ENCODE data around the gene TCEA3.

TCEA3 gene

DNA sequence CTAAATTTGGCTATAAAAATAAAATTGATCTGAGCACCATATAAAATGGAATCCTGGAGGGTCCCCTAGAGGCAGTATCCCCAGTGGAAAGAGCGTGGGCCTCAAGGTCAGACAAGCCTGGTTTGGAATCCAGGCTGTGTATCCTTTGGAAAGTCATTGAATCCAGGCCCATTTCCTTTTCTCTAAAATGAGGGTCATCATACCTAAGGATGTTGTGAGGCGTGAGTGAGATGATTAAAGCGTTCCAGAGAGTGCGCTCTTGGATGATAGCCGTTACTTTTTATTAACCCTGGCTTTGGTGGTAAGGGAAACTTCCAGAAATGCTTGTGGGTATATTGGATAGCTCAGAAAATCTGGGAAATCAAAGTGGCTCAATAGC is 54.2 kb downstream of the TCEA3 start:
- TF ChIP-seq, protein P1, sequence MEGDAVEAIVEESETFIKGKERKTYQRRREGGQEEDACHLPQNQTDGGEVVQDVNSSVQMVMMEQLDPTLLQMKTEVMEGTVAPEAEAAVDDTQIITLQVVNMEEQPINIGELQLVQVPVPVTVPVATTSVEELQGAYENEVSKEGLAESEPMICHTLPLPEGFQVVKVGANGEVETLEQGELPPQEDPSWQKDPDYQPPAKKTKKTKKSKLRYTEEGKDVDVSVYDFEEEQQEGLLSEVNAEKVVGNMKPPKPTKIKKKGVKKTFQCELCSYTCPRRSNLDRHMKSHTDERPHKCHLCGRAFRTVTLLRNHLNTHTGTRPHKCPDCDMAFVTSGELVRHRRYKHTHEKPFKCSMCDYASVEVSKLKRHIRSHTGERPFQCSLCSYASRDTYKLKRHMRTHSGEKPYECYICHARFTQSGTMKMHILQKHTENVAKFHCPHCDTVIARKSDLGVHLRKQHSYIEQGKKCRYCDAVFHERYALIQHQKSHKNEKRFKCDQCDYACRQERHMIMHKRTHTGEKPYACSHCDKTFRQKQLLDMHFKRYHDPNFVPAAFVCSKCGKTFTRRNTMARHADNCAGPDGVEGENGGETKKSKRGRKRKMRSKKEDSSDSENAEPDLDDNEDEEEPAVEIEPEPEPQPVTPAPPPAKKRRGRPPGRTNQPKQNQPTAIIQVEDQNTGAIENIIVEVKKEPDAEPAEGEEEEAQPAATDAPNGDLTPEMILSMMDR (IDR thresholded peaks at IDR 0.05; ENCODE audit: extremely low read depth, missing control alignments): no peak
- DNase-seq (ENCODE audit: low spot score): no peak

DNA sequence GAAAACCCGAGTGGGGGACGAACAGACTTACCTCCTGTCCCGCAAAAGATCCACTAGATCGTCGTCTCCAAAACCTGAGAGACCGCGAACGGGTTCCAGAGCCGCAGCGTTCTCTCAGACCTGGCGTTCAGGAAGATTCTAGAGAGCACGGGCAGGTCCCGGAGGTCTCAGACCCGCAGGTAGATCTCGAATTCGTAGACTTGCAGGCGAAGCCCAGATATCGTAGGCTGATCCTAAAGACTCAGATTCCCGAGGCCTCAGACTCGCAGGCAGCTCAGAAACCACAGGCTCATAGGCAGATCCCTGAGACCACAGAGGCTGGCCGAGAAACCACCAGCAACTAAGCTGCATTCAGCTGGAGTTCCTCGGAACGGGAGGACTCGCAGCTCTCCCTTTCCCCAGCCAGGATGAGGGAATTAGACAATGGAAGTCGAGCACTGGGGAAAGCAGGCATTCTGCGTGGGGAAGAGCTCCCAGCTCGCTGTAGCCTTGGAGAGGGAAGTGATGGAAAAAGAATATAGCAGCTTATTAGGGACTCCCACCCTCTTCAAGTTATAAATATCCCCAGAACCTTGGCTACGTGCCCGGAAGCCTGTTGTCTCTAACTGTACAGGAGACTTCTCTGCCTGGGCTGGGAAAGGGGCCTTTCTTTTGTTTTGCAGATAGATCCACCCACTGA is 55.1 kb downstream of the TCEA3 start, which contains the start of gene ZNF436:
Gene ZNF436 (minus strand): TSS at position 502 of the 679 bp plus-strand sequence. CDS start 1,831 bp downstream, outside the sequence.
- DNase-seq (ENCODE audit: low spot score): peak; percentile 32

DNA sequence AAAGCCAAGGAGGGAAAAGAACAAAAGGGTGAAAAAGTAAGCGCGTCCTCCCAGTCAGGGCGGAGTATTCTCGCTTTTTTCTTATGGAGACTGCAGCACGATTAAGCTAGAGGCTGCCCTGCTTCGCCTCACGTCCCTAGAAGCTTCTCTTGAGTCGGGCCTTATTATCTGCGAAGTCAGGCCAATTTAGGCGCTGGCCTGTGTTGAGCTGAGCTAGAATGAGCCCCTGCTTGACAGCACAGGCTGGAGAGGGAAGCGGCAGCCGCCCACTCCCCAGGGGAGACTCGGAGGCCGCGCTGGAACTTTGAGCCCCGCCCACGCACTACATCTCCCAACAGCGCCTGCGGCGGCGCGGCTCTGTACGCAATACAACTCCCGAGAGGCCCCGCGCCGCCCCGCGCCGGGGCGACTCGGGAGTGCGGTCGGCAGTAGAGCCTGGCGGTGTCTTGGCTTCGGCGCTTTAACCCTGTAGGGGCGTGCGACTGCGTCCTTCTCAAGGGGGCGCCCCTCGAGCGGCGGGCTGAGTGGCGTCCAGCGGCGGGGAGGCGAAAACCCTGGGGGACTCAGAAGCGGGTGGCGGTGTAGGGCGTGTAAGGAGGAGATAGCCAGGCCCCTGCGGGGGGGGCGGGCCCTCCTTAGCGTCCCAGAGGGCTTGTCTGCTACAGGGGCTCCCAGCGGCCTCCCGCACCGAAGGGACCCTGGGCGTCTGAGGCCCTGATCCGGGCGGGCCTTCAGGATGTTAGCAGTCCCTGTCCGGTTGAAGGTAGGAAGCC is 55.8 kb downstream of the TCEA3 start:
- TF ChIP-seq, protein P1 (IDR thresholded peaks at IDR 0.05; ENCODE audit: extremely low read depth, missing control alignments): no peak
- peak; percentile 88 for DNase-seq (ENCODE audit: low spot score)

More for the DNA sequence above, 55.1 kb downstream of the TCEA3 start, which contains the start of gene ZNF436:
- TF ChIP-seq, protein P1 (IDR thresholded peaks at IDR 0.05; ENCODE audit: extremely low read depth, missing control alignments): no peak

DNA sequence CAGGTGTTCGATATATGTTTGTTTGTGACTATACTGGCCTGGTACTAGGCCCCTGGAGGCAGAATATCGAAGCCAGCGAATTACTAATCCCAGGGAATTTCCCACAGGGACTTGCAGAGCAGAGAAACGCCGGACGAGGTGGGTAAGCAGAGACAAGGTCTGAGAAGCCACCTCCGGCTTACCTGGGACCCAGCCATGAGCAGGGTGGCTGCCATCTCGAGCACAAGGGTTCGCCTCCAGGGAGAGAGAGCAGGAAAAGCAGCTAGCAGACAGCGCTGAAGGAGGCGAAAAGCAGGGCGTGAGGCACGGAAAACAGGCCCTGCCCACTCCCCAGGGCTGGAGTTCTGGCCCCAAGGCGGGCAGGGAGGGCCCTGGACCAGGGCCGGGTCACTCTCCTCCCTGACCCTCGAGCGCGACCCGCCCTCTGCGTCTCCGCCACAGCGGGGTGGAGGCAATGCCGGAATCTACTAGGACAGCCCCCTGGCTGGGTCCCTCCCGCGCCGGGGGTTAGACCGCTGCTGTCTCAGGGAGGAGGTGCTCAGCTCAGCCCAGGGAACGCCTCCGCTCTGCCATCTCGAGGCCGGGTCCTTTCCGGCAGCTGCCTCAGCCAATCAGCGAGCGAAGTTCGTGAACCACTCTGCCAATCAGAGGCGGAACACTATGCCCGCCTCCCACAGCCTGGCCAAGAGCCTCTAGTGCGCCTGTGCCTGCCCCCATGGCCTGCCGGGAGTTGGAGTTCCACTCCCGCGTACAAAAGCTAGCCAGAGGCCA is 56.6 kb downstream of the TCEA3 start:
- TF ChIP-seq, protein P1 (IDR thresholded peaks at IDR 0.05; ENCODE audit: extremely low read depth, missing control alignments): no peak
- DNase-seq (ENCODE audit: low spot score): peak; percentile 96

DNA sequence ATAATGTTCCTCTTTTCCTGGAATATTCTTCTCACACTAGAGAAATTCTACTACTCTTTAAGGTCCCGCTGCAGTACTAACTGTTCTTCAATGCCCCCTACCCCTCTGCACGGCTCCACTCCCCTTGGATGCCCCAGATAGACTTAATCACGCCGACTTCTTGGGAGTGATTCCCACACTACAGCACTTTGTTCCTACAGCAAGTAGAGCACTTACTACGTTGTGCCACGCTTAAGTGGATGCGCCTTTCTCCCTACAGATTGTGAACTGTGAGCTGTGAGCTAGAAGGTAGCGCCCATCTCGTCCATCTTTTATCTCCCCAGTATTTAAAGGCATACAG is 57.1 kb downstream of the TCEA3 start:
- no peak for DNase-seq (ENCODE audit: low spot score)
- TF ChIP-seq, protein P1 (IDR thresholded peaks at IDR 0.05; ENCODE audit: extremely low read depth, missing control alignments): no peak

DNA sequence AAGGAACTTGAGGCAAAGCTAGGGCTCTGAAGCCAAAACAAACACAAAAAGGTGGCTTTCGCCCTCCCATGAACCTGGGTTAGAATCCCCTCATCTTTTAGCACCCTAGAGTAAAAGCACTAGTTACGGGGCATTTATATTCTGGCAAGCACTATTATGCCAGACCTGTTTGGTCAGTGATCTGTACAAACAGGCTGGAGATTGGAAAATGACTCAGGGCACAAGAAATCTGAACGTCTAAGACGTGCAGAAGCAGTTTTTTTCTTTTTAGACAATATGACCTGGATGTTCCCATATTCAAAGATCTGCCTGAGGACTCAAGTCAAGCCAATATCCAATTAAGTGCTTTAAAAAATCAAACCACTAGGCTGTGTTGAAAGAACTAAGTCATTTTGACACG is 58.0 kb downstream of the TCEA3 start:
- DNase-seq (ENCODE audit: low spot score): no peak
- TF ChIP-seq, protein P1 (IDR thresholded peaks at IDR 0.05; ENCODE audit: extremely low read depth, missing control alignments): no peak

DNA sequence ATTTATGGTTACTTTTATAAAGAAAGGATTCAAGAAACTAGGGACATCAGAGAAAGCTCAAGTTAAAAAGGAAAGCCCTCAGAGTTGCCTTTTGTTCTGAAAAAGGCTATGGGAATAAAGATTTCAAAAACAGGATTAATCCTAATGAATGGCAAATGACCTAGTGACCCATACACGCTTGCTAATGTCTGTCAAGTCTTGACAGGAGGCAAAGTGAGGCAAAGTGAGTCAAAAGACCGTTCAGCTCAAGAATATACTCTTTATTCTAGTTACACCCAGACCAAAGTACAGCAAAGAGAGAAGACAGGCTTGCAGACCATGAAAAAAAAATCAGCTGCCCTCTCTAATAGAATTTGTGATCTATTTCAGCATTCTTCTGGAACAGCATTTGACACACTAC is 58.4 kb downstream of the TCEA3 start:
- DNase-seq (ENCODE audit: low spot score): no peak
- TF ChIP-seq, protein P1 (IDR thresholded peaks at IDR 0.05; ENCODE audit: extremely low read depth, missing control alignments): no peak

All from GM20000 (cell line).